SK-N-SH (cell line): Measurements from ENCODE around the gene AKAP9.

Source experiments
- EP300 ChIP-seq, 2 experiments: IDR thresholded peaks; 2 replicates each; pipeline versions ENCODE4 v1.4.0 to v1.6.1; 2012; ENCODE audit warnings: borderline replicate concordance in 1 of 2, low read depth in 1 of 2, low read length in 1 of 2
- EZH2phosphoT487 ChIP-seq: fragments of 200-600 bp; sonication (generic); IDR thresholded peaks from 2 replicates; pipeline ENCODE4 v1.6.1; 2017; ENCODE audit warnings: low read depth, mixed run types, mild to moderate bottlenecking, antibody characterized with exemption, moderate library complexity, borderline replicate concordance
- FOXJ3 ChIP-seq: sonication (generic); formaldehyde crosslinking; IDR thresholded peaks from 2 replicates; pipeline ENCODE4 v1.5.1; 2020; ENCODE audit warnings: mild to moderate bottlenecking, missing genetic modification reagents
- JUND ChIP-seq: IDR thresholded peaks from 2 replicates; pipeline ENCODE4 v1.4.0; 2012
- MEF2A ChIP-seq: IDR thresholded peaks from 2 replicates; pipeline ENCODE4 v1.4.0; 2012; ENCODE audit warnings: low read depth, borderline replicate concordance
- SMC3 ChIP-seq: IDR thresholded peaks from 2 replicates; pipeline ENCODE4 v1.6.1; 2012; ENCODE audit warnings: low read depth, low read length, improper control_type of control experiment
- YY1 ChIP-seq: IDR thresholded peaks from 2 replicates; pipeline ENCODE4 v1.4.0; 2012; ENCODE audit warnings: low read depth, mild to moderate bottlenecking
- TF ChIP-seq, protein P1 (sequence below): fragments of 200-600 bp; sonication (generic); IDR thresholded peaks from 2 replicates; pipeline ENCODE4 v1.6.1; 2017; ENCODE audit warnings: antibody characterized with exemption, mild to moderate bottlenecking, moderate library complexity

DNA sequence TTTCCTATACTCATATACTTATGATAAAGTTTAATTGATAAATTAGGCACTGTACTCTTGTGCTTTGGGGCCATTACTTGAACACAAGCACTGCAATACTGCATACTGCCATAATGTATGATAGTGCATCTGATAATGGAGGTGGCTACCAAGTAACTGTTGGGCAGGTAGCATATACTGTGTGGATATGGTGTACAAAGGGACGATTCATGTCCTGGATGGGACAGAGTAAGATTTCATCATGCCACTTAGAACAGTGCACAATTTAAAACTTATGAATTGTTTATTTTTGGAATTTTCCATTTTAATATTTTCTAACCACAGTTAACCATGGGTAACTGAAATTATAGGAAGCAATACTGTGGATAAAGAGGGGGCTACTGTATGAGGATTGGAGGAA lies 38.9 kb downstream of the AKAP9 start:
- TF ChIP-seq, protein P1, sequence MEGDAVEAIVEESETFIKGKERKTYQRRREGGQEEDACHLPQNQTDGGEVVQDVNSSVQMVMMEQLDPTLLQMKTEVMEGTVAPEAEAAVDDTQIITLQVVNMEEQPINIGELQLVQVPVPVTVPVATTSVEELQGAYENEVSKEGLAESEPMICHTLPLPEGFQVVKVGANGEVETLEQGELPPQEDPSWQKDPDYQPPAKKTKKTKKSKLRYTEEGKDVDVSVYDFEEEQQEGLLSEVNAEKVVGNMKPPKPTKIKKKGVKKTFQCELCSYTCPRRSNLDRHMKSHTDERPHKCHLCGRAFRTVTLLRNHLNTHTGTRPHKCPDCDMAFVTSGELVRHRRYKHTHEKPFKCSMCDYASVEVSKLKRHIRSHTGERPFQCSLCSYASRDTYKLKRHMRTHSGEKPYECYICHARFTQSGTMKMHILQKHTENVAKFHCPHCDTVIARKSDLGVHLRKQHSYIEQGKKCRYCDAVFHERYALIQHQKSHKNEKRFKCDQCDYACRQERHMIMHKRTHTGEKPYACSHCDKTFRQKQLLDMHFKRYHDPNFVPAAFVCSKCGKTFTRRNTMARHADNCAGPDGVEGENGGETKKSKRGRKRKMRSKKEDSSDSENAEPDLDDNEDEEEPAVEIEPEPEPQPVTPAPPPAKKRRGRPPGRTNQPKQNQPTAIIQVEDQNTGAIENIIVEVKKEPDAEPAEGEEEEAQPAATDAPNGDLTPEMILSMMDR, result no peak
- TF ChIP-seq EZH2phosphoT487 (no peak), FOXJ3 (no peak), EP300 (IDR thresholded peaks at IDR 0.05; ENCODE audit: borderline replicate concordance in 1 of 2, low read depth in 1 of 2, low read length in 1 of 2) (no peak), JUND (no peak), YY1 (no peak), MEF2A (no peak), SMC3 (no peak)
